Measurements from ENCODE around the gene MEDAG.
A peak's percentile ranks its signal among the peaks of the same experiment; 100 is the strongest.

Gene MEDAG

GRCh38 chr13:30900952-30901749 lies 4.9 kb upstream of the MEDAG start:
- H3K4me3 ChIP-seq (ENCODE audit: low read depth, low read length) = no peak overlapping the region
- no peak for TF ChIP-seq CTCF (IDR thresholded peaks at IDR 0.05; ENCODE audit: low read depth, low read length)
- no peak for DNase-seq (ENCODE audit: low read depth, low spot score)
- in situ Hi-C loops (cut with HindIII; ENCODE audit: low sequenced_read_pairs) = no loop called here

GRCh38 chr13:30904043-30904442 lies 2.0 kb upstream of the MEDAG start:
- DNase-seq (ENCODE audit: low read depth, low spot score) = no peak
- in situ Hi-C loops (cut with HindIII; ENCODE audit: low sequenced_read_pairs) = no loop called here
- H3K4me3 ChIP-seq (ENCODE audit: low read depth, low read length) = no peak overlapping the region

GRCh38 chr13:30906411-30907051 lies 460 bp downstream of the MEDAG start:
- no peak for TF ChIP-seq CTCF (IDR thresholded peaks at IDR 0.05; ENCODE audit: low read depth, low read length)
- no peak for DNase-seq (ENCODE audit: low read depth, low spot score)
- in situ Hi-C loops (cut with HindIII; ENCODE audit: low sequenced_read_pairs) = no loop called here
- peak overlapping the region; percentile 16 for H3K4me3 ChIP-seq (ENCODE audit: low read depth, low read length)

More at GRCh38 chr13:30904043-30904442, 2.0 kb upstream of the MEDAG start:
- no peak for TF ChIP-seq CTCF (IDR thresholded peaks at IDR 0.05; ENCODE audit: low read depth, low read length)

GRCh38 chr13:30907121-30907861 lies 1.2 kb downstream of the MEDAG start:
- no peak for TF ChIP-seq CTCF (IDR thresholded peaks at IDR 0.05; ENCODE audit: low read depth, low read length)
- peak; percentile 45 for DNase-seq (ENCODE audit: low read depth, low spot score)
- in situ Hi-C loops (cut with HindIII; ENCODE audit: low sequenced_read_pairs) = no loop called here
- peak overlapping the region; percentile 22 for H3K4me3 ChIP-seq (ENCODE audit: low read depth, low read length)

- DNase-seq (ENCODE audit: low read depth, low spot score) = no peak
- in situ Hi-C loops (cut with HindIII; ENCODE audit: low sequenced_read_pairs) = no loop called here
- no peak overlapping the region for H3K4me3 ChIP-seq (ENCODE audit: low read depth, low read length)
Measured at GRCh38 chr13:30908416-30908980, 2.4 kb downstream of the MEDAG start.

More at GRCh38 chr13:30908416-30908980, 2.4 kb downstream of the MEDAG start:
- no peak for TF ChIP-seq CTCF (IDR thresholded peaks at IDR 0.05; ENCODE audit: low read depth, low read length)

All from astrocyte of the spinal cord (primary cell).